ENCODE results near the gene CFAP45. TPM values are rescaled to one million over a fixed set of nuclear protein-coding genes. Genes with fewer than 3 reads are reported as not detected.

CFAP45 gene
- total RNA-seq, 1 experiment from 2014 or later: 0.46 TPM

DNA sequence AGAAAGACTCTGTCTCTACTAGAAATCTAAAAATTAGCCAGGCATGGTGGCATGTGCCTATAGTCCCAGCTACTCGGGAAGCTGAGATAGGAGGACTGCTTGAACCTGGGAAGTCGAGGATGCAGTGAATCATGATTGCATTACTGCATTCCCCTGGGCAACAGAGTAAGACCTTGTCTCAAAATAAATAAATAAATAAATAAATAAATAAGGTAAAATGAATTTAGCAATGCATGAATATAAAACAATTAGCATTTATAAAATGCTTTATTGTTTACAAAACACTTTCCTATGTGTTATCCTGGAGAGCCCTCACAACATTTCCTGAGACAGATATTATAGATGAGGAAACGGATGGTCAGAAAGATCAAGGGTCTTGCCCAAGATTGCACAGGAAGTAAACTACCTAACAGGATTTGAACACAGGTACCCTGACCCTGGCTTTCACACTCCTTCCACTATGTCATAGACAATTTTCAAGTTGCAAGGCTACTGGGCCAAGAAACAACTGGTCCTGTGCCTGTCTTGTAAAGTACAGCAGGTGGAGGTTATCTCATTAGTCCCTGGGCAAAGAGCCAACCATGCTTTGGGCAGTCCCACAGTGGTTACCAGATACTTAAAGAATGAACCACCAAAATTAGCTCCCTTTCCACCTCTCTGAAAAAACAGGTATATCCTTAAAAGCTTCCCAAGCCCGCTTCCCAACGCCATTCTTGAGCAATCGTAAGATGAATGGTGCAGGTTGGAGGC, 22.1 kb downstream of the CFAP45 start:
- peak; percentile 25 for DNase-seq (ENCODE audit: low read depth)

DNA sequence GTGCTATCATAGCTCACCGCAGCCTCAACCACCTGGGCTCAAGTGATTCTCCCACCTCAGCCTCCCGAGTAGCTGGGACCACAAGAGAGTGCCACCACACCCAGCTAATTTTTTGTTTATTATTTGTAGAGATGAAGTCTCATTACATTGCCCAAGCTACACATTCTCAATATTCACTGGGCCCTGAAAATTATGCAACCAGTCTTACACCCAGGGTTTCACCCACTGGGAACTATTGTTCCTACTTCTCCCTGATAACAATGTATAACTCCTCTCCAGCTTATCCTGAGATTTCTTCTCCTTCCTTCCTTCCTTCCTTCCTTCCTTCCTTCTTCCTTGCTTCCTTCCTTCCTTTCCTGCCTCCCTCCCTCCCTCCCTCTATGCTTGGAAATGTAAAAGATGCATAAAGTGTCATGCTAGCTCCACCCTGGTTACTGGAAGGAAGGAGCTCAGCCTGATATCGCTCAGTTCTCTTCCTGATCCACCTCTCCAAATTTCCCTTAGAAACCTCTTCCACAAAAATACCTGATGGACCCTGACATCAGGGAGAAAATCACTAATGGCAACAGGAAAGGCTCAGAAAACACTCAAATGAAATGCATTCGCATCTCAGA, 26.3 kb downstream of the CFAP45 start:
- DNase-seq (ENCODE audit: low read depth): no peak

DNA sequence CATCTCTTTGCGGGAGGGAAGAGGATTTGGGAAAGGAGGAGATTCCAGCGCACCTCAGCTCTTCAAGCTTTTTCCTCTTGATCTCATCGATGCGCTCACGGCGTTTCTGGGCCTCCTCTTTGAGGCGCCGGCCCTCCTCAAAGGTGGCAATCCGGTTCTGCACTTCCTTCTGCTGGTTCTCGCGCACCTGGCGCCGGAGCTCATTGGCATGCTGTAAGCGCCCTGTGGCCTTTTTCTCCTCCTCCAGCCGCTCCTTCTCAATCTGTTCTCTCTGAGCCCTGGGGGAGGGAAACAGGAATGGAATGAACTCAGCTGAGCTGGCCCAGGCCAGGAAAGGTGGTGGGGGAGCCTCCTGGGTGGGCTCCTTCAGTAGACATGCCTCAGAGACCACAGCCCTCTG, 27.1 kb downstream of the CFAP45 start:
- no peak for DNase-seq (ENCODE audit: low read depth)

DNA sequence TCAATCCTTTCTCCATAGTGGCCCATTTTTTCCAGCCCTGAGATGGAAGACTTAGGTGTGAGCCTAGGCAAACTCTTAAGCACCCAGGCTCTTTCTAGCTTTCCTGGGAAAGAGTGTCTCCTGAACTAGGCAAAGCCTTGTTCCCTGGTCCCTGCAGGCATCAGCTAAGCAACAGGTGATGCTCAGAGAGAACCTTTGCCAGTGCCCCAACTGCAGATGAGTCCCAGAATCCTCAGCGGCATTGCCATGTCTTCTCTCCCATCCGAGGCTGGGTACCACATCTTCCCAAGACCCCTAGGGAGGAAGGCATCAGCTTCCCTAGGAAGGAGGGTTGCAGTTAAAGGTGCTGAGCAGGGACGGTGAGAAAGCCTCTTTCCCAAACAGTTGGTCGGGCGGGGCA, 29.3 kb downstream of the CFAP45 start:
- DNase-seq (ENCODE audit: low read depth): no peak

DNA sequence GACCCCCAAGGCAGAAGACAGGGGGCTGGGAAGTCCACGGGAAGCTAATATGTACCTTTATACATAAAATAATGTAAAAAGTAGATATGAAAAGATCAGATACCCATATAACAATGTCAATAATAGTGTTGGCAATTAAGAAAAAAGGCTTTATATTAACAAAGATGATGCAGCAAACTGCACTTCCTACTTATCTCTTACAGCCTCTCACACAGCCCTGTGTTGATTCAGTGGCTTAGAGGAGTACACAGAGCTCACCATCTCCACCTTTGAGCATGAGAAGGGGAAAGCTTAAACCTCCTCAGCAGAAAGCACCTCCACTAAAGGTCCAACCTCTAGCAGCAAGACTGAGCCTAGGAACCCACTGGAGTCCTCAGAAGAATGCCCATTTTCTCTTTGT, 30.4 kb downstream of the CFAP45 start:
- DNase-seq (ENCODE audit: low read depth): no peak

DNA sequence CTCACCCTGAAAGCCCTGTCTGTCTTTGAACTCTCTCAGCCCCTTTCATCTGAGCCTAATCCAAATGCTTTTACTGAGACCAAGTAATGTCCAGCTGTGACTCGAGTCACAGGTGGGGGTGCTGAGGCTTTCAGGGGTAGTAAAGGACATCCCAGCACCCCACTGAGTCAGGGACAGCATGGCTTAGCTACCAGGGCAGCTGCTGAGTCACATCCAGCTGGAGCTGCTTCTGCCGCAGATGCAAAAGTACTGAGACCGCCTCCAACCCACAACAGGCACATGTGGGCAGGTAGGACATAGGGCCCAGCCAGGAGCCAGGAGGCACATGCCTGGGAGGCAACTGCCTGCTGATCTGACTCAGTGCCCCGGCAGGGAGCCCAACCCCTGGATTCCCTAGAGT, 30.8 kb downstream of the CFAP45 start:
- DNase-seq (ENCODE audit: low read depth): peak; percentile 90

DNA sequence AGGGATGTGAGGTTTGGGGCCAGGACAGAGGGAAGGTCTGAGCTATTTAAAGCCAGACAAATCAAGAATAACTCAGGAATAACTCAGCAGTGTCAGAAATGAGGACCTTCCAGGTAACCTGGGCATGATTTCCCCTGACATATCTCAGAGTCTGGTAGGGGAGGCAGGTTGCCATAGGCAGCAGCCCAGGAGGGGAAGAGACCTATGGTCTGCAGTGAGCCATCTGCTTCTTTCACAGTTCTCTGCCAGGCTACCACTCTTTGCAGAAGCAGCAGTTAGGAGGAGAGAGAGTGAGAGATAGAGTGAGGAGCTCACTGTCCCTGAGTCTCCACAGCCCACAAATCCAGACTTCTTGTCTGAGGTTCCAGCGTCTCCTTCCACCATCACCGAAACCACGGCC, 31.2 kb downstream of the CFAP45 start:
- no peak for DNase-seq (ENCODE audit: low read depth)

DNA sequence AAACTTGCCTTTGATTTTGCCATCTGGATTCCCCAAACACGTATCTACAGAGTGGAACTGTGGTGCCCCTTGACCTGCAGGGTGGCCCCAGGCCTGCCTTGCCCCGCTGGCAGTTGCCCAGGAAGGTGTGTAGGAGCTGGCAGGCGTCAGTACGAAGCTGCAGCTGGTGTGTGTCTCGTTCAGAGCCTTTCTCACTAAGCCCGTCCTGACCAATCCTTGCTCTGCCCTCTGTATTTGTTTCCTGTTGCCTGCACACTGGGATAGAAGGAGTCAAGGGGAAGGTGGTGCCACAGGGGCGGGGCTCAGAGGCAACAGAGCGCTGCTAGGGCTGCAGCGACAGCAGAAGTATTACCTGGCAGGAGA, 32.3 kb downstream of the CFAP45 start:
- DNase-seq (ENCODE audit: low read depth): peak; percentile 19

DNA sequence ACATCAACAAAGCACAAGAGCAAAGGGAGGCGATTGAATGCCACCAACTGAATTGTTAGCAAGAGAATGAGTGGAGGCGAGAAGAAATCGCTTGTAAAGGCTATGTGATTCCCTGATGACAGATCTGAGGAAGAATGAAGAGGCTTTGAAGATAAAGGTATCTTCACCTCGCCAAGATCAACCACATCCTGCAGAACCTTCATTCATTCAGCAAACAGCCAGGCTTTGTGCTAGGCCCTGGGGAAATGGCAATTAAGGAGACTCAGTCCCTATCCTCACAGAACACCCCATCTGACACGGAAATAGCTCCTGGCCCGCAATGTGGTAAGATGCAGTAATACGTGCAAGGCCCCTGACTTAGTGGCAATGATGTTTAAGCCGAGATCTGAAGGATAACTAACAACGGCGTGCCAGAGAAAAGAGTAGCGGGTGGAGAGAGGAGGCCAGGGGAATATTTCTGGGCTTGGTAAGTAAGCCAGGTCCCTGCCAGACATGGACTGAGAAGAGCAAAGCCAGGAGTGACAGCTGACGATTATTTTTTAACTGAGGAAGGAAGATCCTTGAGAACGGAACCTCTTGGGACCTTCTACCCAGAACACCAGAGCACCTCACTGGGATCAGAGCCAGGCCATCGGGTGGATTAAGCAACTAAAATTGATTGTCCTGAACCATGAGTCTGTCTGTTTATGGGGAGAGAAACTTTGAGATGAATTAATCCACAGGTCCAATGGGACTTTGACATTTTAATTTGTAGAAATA, 32.9 kb downstream of the CFAP45 start:
- no peak for DNase-seq (ENCODE audit: low read depth)

DNA sequence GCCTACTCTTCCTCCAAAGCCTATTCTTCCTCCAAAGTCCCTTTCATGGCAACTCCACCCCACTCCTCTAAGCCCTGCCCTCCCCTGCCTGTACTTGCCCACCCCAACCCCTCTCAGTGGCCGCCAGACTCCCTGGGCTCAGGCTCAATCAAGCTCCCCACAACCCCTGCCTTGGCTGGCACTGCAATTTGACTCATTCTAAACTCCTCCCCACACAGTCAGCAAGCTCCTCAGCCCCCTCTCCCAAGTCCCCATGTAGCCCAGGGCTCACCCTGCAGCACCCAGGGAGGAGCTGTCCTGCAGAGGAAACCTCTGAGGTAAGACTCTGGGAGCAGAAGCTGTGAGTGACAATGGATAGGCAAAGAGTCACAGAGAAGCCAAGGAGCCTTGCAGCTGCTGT, 33.9 kb downstream of the CFAP45 start:
- peak; percentile 25 for DNase-seq (ENCODE audit: low read depth)

DNA sequence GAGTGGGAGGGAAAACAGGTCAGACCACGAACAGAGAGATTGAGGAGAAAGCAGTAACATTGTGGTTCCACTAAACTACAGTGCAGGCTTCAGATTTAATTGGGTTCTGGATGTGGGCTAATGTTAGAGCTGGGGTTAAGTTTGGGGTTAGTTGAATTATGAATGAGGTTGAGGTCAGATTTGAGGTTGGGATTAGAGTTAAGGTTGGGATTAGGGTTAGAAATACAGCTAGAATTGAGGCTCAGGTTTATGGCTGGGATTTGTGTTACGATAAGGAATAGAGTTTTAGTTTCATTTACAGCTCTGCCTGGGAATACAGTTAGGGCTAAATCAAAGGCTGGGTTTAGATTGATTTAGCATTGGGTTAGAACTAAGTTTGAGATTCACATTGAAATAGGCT, 35.7 kb downstream of the CFAP45 start:
- no peak for DNase-seq (ENCODE audit: low read depth)

DNA sequence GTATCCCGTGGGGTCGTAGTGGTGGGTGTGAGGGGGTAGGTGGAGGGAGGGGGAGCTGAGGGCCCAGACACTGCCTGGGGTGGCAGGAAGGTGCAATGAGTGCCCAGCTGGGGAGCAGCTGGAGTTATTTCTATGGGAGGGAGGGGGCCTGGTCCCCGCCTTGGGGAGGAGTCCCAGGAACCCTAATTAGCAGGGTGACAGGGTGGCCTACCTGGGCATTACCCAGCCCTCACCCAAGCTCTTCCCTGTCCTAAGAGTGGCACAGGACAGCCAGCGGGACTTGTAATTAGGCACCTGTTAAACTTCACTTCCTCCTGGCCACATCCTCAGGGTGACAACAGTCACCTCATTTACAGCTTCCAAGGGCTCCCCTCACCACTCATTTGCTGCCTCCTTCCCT, 37.4 kb downstream of the CFAP45 start, which contains the start of gene VSIG8:
VSIG8 (minus strand) TSS at position 101 of the 400 bp plus-strand sequence. CDS start 136 bp downstream, outside the sequence.
- DNase-seq (ENCODE audit: low read depth): no peak

DNA sequence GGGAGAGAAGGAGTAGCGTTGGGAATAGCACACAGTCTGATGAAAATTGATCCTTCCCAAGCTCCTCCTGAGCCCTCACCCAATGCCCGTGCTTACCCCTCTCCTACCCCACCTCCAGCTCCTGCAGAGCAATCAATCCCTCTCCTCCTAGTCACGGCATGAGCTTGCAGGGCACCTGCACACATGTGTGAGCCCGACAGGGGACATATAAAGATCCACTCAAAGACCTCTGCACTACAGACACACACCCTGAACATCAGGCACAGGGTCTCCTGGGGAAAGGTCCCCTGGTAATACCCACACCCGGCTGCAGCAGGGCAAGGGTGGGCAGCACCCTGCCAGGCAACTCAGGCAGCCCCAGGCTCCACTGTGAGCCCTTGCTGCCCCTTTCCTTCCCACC, 37.9 kb downstream of the CFAP45 start:
- DNase-seq (ENCODE audit: low read depth): no peak

DNA sequence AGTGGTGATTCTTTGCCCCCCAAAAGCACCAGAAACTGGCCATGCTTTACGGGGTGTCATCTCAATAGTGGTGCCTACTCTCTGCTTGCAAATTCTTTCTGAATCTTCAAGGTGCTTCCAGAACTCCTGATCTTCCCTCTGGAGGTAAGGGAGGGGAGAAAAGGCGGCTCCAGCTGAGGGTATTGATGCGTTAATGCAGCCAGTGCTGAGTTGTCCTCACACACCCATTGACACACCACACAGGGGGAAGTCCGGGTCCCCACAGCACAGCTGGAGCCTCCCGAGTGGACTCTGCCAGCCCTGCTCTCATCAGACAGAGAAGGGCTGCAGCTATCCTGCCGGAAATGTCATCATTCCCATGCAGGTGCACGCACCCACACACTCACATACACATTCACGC, 38.7 kb downstream of the CFAP45 start:
- no peak for DNase-seq (ENCODE audit: low read depth)

DNA sequence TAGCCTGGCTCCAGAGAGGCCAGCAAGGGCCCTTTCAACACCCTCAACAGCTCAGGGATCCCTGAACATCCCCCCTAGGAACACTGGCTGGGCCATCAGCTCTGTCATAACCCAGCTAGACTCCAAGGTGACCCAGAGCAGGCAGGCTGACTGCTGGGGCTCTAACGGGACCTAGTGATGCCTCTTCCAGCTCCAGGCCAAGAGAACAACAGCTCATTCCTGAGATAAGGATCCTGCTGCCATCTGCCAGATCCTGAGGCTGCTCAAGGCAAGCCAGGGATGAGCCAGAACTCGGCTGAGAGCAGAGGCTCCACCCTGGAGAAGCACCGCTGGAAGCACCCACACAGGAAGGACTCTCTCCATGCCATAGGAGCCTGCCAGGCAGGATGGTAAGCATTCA, 39.5 kb downstream of the CFAP45 start:
- no peak for DNase-seq (ENCODE audit: low read depth)

DNA sequence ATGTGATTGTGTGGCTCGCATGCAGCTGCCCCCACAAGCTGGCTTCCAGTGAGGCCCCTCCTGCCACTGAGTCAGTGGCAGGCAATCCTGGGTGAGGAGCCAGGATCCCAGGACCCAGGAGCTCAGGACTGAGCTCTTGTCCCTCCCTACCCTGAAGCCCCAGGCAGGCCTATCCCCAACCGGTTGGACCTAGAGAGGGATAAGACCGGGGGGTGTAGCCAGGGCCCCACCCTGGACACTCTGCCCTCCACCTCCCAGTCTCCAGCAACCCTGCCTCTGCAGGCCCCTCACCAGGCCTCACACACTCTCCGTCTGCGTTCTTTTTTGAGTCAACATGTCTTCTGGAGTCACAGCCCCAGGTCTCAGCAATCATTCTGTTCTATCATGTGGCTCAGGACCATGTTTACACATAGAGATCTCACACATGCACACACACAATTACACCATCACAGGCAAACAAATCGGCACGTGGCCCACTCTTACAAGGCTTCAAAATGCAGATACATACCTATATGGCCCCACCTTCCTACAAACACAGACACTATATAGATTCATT, 40.1 kb downstream of the CFAP45 start:
- no peak for DNase-seq (ENCODE audit: low read depth)

DNA sequence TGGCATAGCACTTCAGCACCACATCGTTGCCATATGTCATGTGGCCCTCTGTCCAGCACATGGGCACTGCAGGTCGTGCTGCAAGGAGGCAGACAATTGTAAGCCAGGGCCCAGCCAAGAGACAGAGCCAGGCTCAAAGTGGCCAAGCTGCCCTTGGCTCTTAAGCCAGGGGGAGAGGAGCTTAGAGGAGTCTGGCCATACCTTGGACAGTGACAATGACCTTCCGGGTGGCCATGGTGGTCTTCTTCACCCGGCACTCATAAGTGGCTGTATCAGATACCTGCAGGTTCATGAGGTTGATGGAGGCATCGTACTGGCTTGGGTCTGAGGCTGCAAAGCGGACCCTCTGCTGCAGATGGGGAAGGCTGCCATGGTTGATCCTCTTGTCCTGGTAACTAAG, 42.1 kb downstream of the CFAP45 start:
- no peak for DNase-seq (ENCODE audit: low read depth)

DNA sequence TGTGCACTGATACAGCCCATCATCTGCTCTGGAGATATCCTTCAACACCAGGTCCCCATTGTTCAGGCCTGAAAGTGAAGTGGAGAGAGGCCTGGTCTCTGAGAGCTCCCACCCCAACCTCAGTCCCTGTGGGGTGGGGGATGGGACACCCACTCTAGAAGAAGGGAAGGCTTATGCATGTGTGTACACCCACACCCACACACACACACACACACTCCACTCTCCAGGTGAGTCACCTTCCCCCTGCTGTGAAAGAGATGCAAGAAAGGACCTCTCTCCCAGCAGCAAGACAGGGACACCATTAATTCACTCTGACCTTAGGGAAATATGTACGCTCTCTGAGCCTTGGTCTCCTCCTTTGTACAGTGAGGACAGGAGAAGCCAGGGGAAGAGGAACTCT, 43.4 kb downstream of the CFAP45 start:
- peak; percentile 34 for DNase-seq (ENCODE audit: low read depth)

DNA sequence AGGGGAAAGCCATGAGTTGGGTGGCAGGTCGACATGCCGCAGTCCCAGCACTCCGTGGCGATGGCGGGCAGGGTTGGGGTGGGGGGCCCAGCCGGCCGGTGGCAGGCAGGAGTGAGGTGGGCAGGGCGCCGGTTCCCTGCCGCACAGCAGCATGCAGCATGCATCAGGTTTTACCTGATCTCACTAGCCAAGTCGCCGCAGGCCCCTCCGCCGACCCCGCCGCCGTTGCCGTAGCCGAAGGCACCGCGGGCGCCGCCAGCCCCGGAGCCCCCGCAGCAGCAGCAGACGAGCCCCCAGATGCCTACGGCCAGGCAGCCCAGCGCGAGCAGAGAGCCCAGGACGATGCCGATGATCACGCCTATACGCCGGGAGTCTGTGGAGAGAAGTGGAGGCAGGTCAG, 44.3 kb downstream of the CFAP45 start:
- DNase-seq (ENCODE audit: low read depth): no peak

DNA sequence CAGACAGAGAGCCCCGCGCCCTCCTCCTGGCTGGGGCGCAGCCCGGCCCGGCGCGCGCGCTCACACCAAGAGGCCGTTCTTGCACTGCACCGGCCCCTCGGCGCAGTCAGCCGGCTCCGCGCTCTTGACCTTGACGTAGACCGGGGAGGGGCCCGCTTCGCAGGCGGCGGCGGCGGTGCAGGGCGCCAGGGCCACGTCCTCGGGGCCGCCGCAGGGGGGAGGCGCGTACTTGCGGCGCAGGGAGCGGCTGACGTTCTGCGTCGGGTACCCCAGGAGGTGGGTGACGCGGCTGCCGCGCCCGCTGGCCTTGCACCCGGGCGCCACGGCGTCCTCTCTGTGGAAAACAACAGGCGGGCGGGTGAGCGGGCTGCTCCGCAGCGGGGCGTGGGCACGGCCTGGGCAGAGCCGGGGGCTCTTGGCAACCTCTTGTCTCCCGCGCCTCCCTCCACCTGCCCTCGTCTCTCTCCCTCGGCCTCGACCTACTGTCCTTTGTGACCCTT, 45.2 kb downstream of the CFAP45 start:
- DNase-seq (ENCODE audit: low read depth): peak; percentile 87

DNA sequence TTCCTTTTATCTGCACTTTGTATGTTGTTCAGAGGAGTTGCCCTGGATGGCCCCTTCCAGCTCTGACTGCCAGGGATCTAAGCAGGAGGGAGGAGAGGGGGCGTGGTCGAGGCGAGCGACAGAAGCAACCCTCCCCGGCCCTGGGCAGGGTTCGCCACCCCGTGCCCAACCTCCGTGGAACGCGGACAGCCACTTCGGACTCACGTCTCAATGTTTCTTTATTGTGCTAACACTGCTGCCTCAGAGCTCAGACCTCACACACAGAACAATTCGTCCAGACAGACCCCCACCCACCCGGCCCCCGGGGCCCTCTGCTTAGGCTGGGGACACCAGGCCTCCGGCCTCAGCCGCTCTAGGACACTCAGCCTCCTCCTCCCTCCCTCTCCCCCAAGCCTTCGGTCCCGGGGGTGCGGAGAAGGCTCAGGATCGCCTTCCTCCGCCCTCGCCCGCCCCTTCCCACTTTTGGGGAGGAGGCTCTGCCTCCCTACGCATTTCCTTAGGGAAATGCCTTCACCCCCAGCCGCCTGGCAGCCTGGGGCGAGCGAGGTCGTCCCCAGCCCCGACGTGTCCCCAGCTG, 45.8 kb downstream of the CFAP45 start:
- DNase-seq (ENCODE audit: low read depth): peak; percentile 79

Data from Daoy (cell line).